Gastroesophageal sphincter (tissue), 4 donors: ENCODE results near the gene RGL1. TPM values are rescaled to one million over a fixed set of nuclear protein-coding genes. Genes with fewer than 3 reads are reported as not detected.
A peak's percentile ranks its signal among the peaks of the same experiment; 100 is the strongest.

Source experiments
- ATAC-seq: fragments of 150-250 bp; one replicate; pipeline ENCODE4 v1.9.1; 2016; ENCODE audit warnings: mild to moderate bottlenecking, moderate library complexity
- H3K27ac ChIP-seq, 4 donors: fragments of 200-600 bp; sonication (generic) in 3 of 4; 1 replicate in 3 of 4; 2 replicates in 1 of 4; pipeline ENCODE4 v1.5.1; 2016 to 2019
- H3K27me3 ChIP-seq: fragments of 200-600 bp; sonication (generic); one replicate; pipeline ENCODE4 v1.5.1; 2019
- H3K36me3 ChIP-seq, 2 donors: fragments of 200-600 bp; sonication (generic); one replicate each; pipeline ENCODE4 v1.5.1; 2019; ENCODE audit warnings: control low read depth in 1 of 2
- H3K4me1 ChIP-seq, 3 donors: fragments of 200-600 bp; sonication (generic); 1 replicate in 2 of 3; 2 replicates in 1 of 3; pipeline ENCODE4 v1.5.1; 2016 to 2019; ENCODE audit warnings: control low read depth in 2 of 3
- H3K4me3 ChIP-seq, 2 donors: fragments of 200-600 bp; sonication (generic); one replicate each; pipeline ENCODE4 v1.5.1; 2019; ENCODE audit warnings: mild to moderate bottlenecking in 1 of 2, moderate library complexity in 1 of 2
- H3K9me3 ChIP-seq, 3 donors: fragments of 200-600 bp; sonication (generic); one replicate each; pipeline ENCODE4 v1.5.1; 2017 to 2019; ENCODE audit warnings: control low read depth in 2 of 3
- CTCF ChIP-seq, 4 experiments: fragments of 200-600 bp in 2 of 4; fragments of 450-650 bp in 2 of 4; sonication (generic) in 1 of 4; IDR thresholded peaks; one replicate each; pipeline ENCODE4 v1.5.1; 2017 to 2019; ENCODE audit warnings: antibody characterized with exemption in 4 of 4, mild to moderate bottlenecking in 2 of 4, moderate library complexity in 2 of 4
- EP300 ChIP-seq: sonication (generic); formaldehyde crosslinking; IDR thresholded peaks from one replicate; pipeline ENCODE4 v1.6.1; 2017; ENCODE audit warnings: antibody characterized with exemption, mild to moderate bottlenecking
- POLR2A ChIP-seq, 2 donors: fragments of 450-650 bp; IDR thresholded peaks; one replicate each; pipeline ENCODE4 v1.6.1; 2017; ENCODE audit warnings: antibody characterized with exemption in 2 of 2, mild to moderate bottlenecking in 2 of 2, moderate library complexity in 1 of 2
- POLR2AphosphoS5 ChIP-seq: sonication (generic); formaldehyde crosslinking; IDR thresholded peaks from one replicate; pipeline ENCODE4 v1.6.1; 2017; ENCODE audit warnings: antibody characterized with exemption
- WGBS, 2 donors: methylation state at CpG; one replicate each; pipeline ENCODE4 v1.1.5; 2018; ENCODE audit warnings: low coverage in 1 of 2; 5-methylcytosine and 5-hydroxymethylcytosine counted together
- total RNA-seq, 4 donors: library from RNA; depleted of rRNA; stranded (reverse); fragments of >200 nt; gene quantifications; one replicate each; pipeline ENCODE4 v1.1.0, GENCODE V29; 2016

Gene RGL1
- total RNA-seq, 4 donors from 2014 or later = 31.3 to 57.8 (median 38.9) TPM

- 85 to 88% methylated on average over 4 of the region's 4 CpGs for WGBS, 2 donors
- H3K27ac ChIP-seq = peak overlapping the region in 2 of 4 donors; percentile 66 to 76
Observed at GRCh38 chr1:183810756-183811544, 6.0 kb downstream of the RGL1 start.

GRCh38 chr1:183812128-183812527 lies 7.2 kb downstream of the RGL1 start:
- 17 to 38% methylated on average over 1 to 2 of the region's 2 CpGs for WGBS, 2 donors
- no peak overlapping the region for H3K4me3 ChIP-seq
- no peak for ATAC-seq
- no peaks in the 10 kb centered on the region for H3K27me3 ChIP-seq
- H3K9me3 ChIP-seq = no peaks in the 10 kb centered on the region
- H3K4me1 ChIP-seq = peaks cover 20 to 100% (median 58%) of the 10 kb centered on the region in 3 donors
- H3K27ac ChIP-seq = peak overlapping the region; percentile 47 to 76 (median 66)
- no peak for TF ChIP-seq CTCF (IDR thresholded peaks at IDR 0.05)
- TF ChIP-seq POLR2AphosphoS5 = no peak
- no peak for TF ChIP-seq POLR2A (IDR thresholded peaks at IDR 0.05)
- no peak for TF ChIP-seq EP300
- H3K36me3 ChIP-seq = no peaks in the 10 kb centered on the region

More at GRCh38 chr1:183810756-183811544, 6.0 kb downstream of the RGL1 start:
- H3K9me3 ChIP-seq = no peaks in the 10 kb centered on the region
- no peak for ATAC-seq
- peaks cover 19 to 96% (median 50%) of the 10 kb centered on the region in 3 donors for H3K4me1 ChIP-seq
- no peak overlapping the region for H3K4me3 ChIP-seq
- no peaks in the 10 kb centered on the region for H3K27me3 ChIP-seq
- no peaks in the 10 kb centered on the region for H3K36me3 ChIP-seq
- no peak for TF ChIP-seq EP300
- TF ChIP-seq POLR2AphosphoS5 = no peak
- TF ChIP-seq POLR2A (IDR thresholded peaks at IDR 0.05) = no peak
- no peak for TF ChIP-seq CTCF (IDR thresholded peaks at IDR 0.05)

GRCh38 chr1:183812686-183813569 lies 8.0 kb downstream of the RGL1 start:
- H3K27me3 ChIP-seq = no peaks in the 10 kb centered on the region
- TF ChIP-seq EP300 (no peak), POLR2AphosphoS5 (peak; percentile 65)
- peak overlapping the region in 1 of 2 donors; percentile 11 for H3K4me3 ChIP-seq
- no peaks in the 10 kb centered on the region for H3K36me3 ChIP-seq
- 48 to 60% methylated on average over 4 to 8 of the region's 9 CpGs for WGBS, 2 donors
- peak overlapping the region; percentile 47 to 76 (median 66) for H3K27ac ChIP-seq
- no peak for ATAC-seq
- no peaks in the 10 kb centered on the region for H3K9me3 ChIP-seq
- peaks cover 23 to 100% (median 62%) of the 10 kb centered on the region in 3 donors for H3K4me1 ChIP-seq

GRCh38 chr1:183814121-183814681 lies 9.3 kb downstream of the RGL1 start:
- WGBS, 2 donors = 75 to 100% methylated on average over 1 of the region's 1 CpG
- H3K27ac ChIP-seq = peak overlapping the region; percentile 47 to 76 (median 66)
- peaks cover 26 to 100% (median 53%) of the 10 kb centered on the region in 3 donors for H3K4me1 ChIP-seq
- no peak for ATAC-seq
- H3K9me3 ChIP-seq = no peaks in the 10 kb centered on the region
- H3K27me3 ChIP-seq = no peaks in the 10 kb centered on the region
- no peak overlapping the region for H3K4me3 ChIP-seq
- TF ChIP-seq EP300 (no peak), CTCF (IDR thresholded peaks at IDR 0.05) (no peak), POLR2AphosphoS5 (no peak), POLR2A (IDR thresholded peaks at IDR 0.05) (no peak)
- H3K36me3 ChIP-seq = no peaks in the 10 kb centered on the region

GRCh38 chr1:183816110-183816509 lies 11.2 kb downstream of the RGL1 start:
- Histone ChIP-seq H3K36me3 (no peaks in the 10 kb centered on the region), H3K27me3 (no peaks in the 10 kb centered on the region), H3K4me1 (peaks cover 26 to 100% (median 54%) of the 10 kb centered on the region in 3 donors), H3K27ac (peak overlapping the region in 3 of 4 donors; percentile 57 to 76 (median 66)), H3K4me3 (no peak overlapping the region), H3K9me3 (no peaks in the 10 kb centered on the region)
- TF ChIP-seq EP300 (no peak), POLR2AphosphoS5 (no peak), CTCF (IDR thresholded peaks at IDR 0.05) (no peak), POLR2A (IDR thresholded peaks at IDR 0.05) (no peak)
- 69 to 78% methylated on average over 3 of the region's 3 CpGs for WGBS, 2 donors
- ATAC-seq = no peak
